Endothelial cell of umbilical vein (primary cell): Measurements from ENCODE around the gene EFCAB8.

Source experiments
- CTCF ChIP-seq, 2 donors: IDR thresholded peaks; 1 replicate in 1 of 2; 2 replicates in 1 of 2; pipeline ENCODE4 v1.5.1; 2011; ENCODE audit warnings: low read length in 2 of 2, mild to moderate bottlenecking in 2 of 2, moderate library complexity in 2 of 2, control low read depth in 1 of 2, inconsistent platforms in 1 of 2, low read depth in 1 of 2; ENCODE audit not compliant: insufficient read depth in 1 of 2; ENCODE audit errors: extremely low read depth in 1 of 2
- EZH2 ChIP-seq: IDR thresholded peaks from 2 replicates; pipeline ENCODE4 v1.6.1; 2012; ENCODE audit warnings: borderline replicate concordance, low read depth, mild to moderate bottlenecking, moderate library complexity, low read length, inconsistent platforms; ENCODE audit not compliant: severe bottlenecking
- FOS ChIP-seq: IDR thresholded peaks from 2 replicates; pipeline ENCODE4 v1.6.1; 2011; ENCODE audit warnings: mild to moderate bottlenecking, low read length, moderate library complexity, borderline replicate concordance; ENCODE audit not compliant: insufficient read depth
- GATA2 ChIP-seq: IDR thresholded peaks from 2 replicates; pipeline ENCODE4 v1.7.0; 2011; ENCODE audit warnings: low read depth, mild to moderate bottlenecking, moderate library complexity, mixed read lengths, low read length; ENCODE audit not compliant: insufficient read length, insufficient read depth
- JUN ChIP-seq: IDR thresholded peaks from 2 replicates; pipeline ENCODE4 v1.6.1; 2011; ENCODE audit warnings: borderline replicate concordance, low read depth; ENCODE audit not compliant: insufficient read length, insufficient read depth
- MAX ChIP-seq: IDR thresholded peaks from 2 replicates; pipeline ENCODE4 v1.6.1; 2011; ENCODE audit not compliant: insufficient read depth, insufficient read length
- MYC ChIP-seq: IDR thresholded peaks from one replicate; pipeline ENCODE4 v1.6.1; 2011; ENCODE audit warnings: mild to moderate bottlenecking, low read depth, low read length
- POLR2A ChIP-seq: IDR thresholded peaks from 2 replicates; pipeline ENCODE4 v1.6.1; 2012; ENCODE audit warnings: low read depth, mild to moderate bottlenecking, control low read depth, low read length
- POLR2AphosphoS5 ChIP-seq: IDR thresholded peaks from 2 replicates; pipeline ENCODE4 v1.6.1; 2012; ENCODE audit warnings: low read depth, mild to moderate bottlenecking, control low read depth, low read length, moderate library complexity; ENCODE audit not compliant: insufficient read depth

GRCh38 chr20:32970973-32971300, 112.2 kb downstream of the EFCAB8 start:
- TF ChIP-seq CTCF (IDR thresholded peaks at IDR 0.05; ENCODE audit: extremely low read depth in 1 of 2, insufficient read depth in 1 of 2, low read depth in 1 of 2, low read length in 2 of 2) (no peak), POLR2A (no peak), POLR2AphosphoS5 (no peak), EZH2 (no peak), JUN (no peak), FOS (no peak), MYC (no peak), GATA2 (no peak), MAX (no peak)
